DOHH2 (cell line): ENCODE data around the gene ZNF813.
"Not testable (repeated sequence)": the region's sequence is repeated elsewhere in the genome, so short reads cannot be mapped to it uniquely, and the experiment has no call there.

ENCODE experiments used
- CTCF ChIP-seq: fragments of 200-600 bp; sonication (generic); IDR thresholded peaks from one replicate; pipeline ENCODE4 v1.5.1; 2014; ENCODE audit warnings: antibody characterized with exemption, mild to moderate bottlenecking, low read depth, low read length; ENCODE audit not compliant: poor library complexity, severe bottlenecking
- EZH2phosphoT487 ChIP-seq: fragments of 200-600 bp; sonication (generic); IDR thresholded peaks from 2 replicates; pipeline ENCODE4 v1.6.1; 2017; ENCODE audit warnings: borderline replicate concordance, mild to moderate bottlenecking, antibody characterized with exemption, low read length, moderate library complexity, mixed read lengths

- not testable (repeated sequence) for TF ChIP-seq CTCF, EZH2phosphoT487
These were observed 43.9 kb upstream of the ZNF813 start for GRCh38 chr19:53423680-53424079.
